A549 (cell line): ENCODE data around the gene RAET1E. TPM values are rescaled to one million over a fixed set of nuclear protein-coding genes. Genes with fewer than 3 reads are reported as not detected.

Experiments
- ATAC-seq, 2 experiments: fragments of 200-7000 bp in 1 of 2; fragments of >200 bp in 1 of 2; cut with Nextera tagmentation in 1 of 2; cut with Tn5 transposase in 1 of 2; 3 replicates each; pipeline versions ENCODE4 v1.8.0 to v1.9.1; 2018 to 2020; ENCODE audit warnings: mild to moderate bottlenecking in 1 of 2, moderate library complexity in 1 of 2
- CTCF ChIA-PET: fragments of 300-600 bp; sonication (Branson Sonifier 250); formaldehyde crosslinking; extraction: SDS; loops from one replicate; lab custom pipeline; 2021; ENCODE audit warnings: antibody characterized with exemption, inconsistent platforms; lab: Yijun Ruan, JAX
- POLR2A ChIA-PET: fragments of 350-600 bp; formaldehyde crosslinking; extraction: SDS; loops from one replicate; lab custom pipeline; 2021; ENCODE audit warnings: antibody characterized with exemption, inconsistent platforms; lab: Yijun Ruan, JAX
- DNase-seq, 2 experiments: peaks; one replicate each; pipeline versions ENCODE4 v3.0.0 to v3.0.0-alpha.2; 2011 to 2016; ENCODE audit warnings: low read depth in 1 of 2, low spot score in 1 of 2
- FAIRE-seq: peaks from 2 replicates; lab custom pipeline; 2011; peaks lifted over from hg19 to GRCh38; lab: Jason Lieb, UNC
- H3K27ac ChIP-seq, 2 experiments: fragments of >200 bp; sonication (Bioruptor Twin); formaldehyde crosslinking; 3 replicates each; pipeline ENCODE4 v1.5.1; 2016 to 2017
- H3K4me1 ChIP-seq: fragments of >200 bp; sonication (Bioruptor Twin); formaldehyde crosslinking; 3 replicates; pipeline ENCODE4 v1.6.1; 2016
- H3K4me2 ChIP-seq: fragments of >200 bp; sonication (Bioruptor Twin); formaldehyde crosslinking; 3 replicates; pipeline ENCODE4 v1.6.1; 2016
- H3K4me3 ChIP-seq: fragments of >200 bp; sonication (Bioruptor Twin); formaldehyde crosslinking; 3 replicates; pipeline ENCODE4 v1.5.1; 2016
- H3K9me3 ChIP-seq: fragments of >200 bp; sonication (Bioruptor Twin); formaldehyde crosslinking; 3 replicates; pipeline ENCODE4 v1.6.1; 2016
- BHLHE40 ChIP-seq: IDR thresholded peaks from 2 replicates; pipeline ENCODE4 v1.6.1; 2012; ENCODE audit warnings: low read depth, low read length, inconsistent platforms
- CEBPB ChIP-seq, 2 experiments: fragments of >200 bp in 1 of 2; sonication (Bioruptor Twin) in 1 of 2; formaldehyde crosslinking in 1 of 2; IDR thresholded peaks; 2 replicates each; pipeline ENCODE4 v1.6.1; 2012 to 2016
- E2F6 ChIP-seq: IDR thresholded peaks from 2 replicates; pipeline ENCODE4 v1.6.1; 2012; ENCODE audit warnings: low read depth, borderline replicate concordance
- EHF ChIP-seq: fragments of 250-450 bp; sonication (Bioruptor Pico); IDR thresholded peaks from 2 replicates; pipeline ENCODE4 v1.5.0; 2020; ENCODE audit warnings: mild to moderate bottlenecking
- FOSL2 ChIP-seq, 2 experiments: fragments of 450-650 bp in 1 of 2; fragments of >200 bp in 1 of 2; sonication (Bioruptor Twin) in 1 of 2; formaldehyde crosslinking; IDR thresholded peaks; 2 replicates each; pipeline versions ENCODE4 v1.5.0 to v1.6.1; 2016 to 2020; ENCODE audit warnings: mild to moderate bottlenecking in 1 of 2, moderate library complexity in 1 of 2
- HOXB5 ChIP-seq: fragments of 250-450 bp; sonication (Bioruptor Pico); IDR thresholded peaks from 2 replicates; pipeline ENCODE4 v1.5.0; 2020; ENCODE audit warnings: mild to moderate bottlenecking, moderate library complexity
- NPAS2 ChIP-seq: fragments of 250-450 bp; sonication (Bioruptor Pico); IDR thresholded peaks from 2 replicates; pipeline ENCODE4 v1.8.0; 2022; ENCODE audit warnings: mild to moderate bottlenecking, moderate library complexity, borderline replicate concordance
- NR3C1 ChIP-seq: fragments of >200 bp; sonication (Bioruptor Twin); formaldehyde crosslinking; IDR thresholded peaks from 3 replicates; pipeline ENCODE4 v1.6.1; 2017
- PHF8 ChIP-seq: fragments of 200-600 bp; sonication (generic); IDR thresholded peaks from 2 replicates; pipeline ENCODE4 v1.6.1; 2016; ENCODE audit warnings: low read depth, mild to moderate bottlenecking, antibody characterized with exemption, moderate library complexity, borderline replicate concordance
- POLR2A ChIP-seq: IDR thresholded peaks from 2 replicates; pipeline ENCODE4 v1.6.1; 2012; ENCODE audit warnings: mild to moderate bottlenecking, low read length
- RAD21 ChIP-seq, 2 experiments: fragments of >200 bp in 1 of 2; sonication (Bioruptor Twin) in 1 of 2; formaldehyde crosslinking in 1 of 2; IDR thresholded peaks in 1 of 2; conservative IDR thresholded peaks in 1 of 2; 2 replicates in 1 of 2; 3 replicates in 1 of 2; pipeline ENCODE4 v1.6.1; 2012 to 2018; ENCODE audit warnings: inconsistent platforms in 1 of 2
- SREBF2 ChIP-seq: fragments of 450-650 bp; IDR thresholded peaks from 2 replicates; pipeline ENCODE4 v1.6.1; 2014; ENCODE audit warnings: mild to moderate bottlenecking, moderate library complexity
- ZSCAN20 ChIP-seq: fragments of 250-450 bp; sonication (Bioruptor Pico); IDR thresholded peaks from 2 replicates; pipeline ENCODE4 v1.8.0; 2022; ENCODE audit warnings: mild to moderate bottlenecking, moderate library complexity
- WGBS: methylation state at CpG from one replicate; pipeline ENCODE4 v1.1.6; 2017; ENCODE audit errors: missing lambda C conversion rate; 5-methylcytosine and 5-hydroxymethylcytosine counted together
- polyA plus RNA-seq, 4 experiments: library from polyadenylated mRNA; depleted of rRNA in 3 of 4; stranded (reverse); fragments of >200 nt; fragmentation: RNase III in 1 of 4; extraction: RNeasy Plus Mini Kit Qiagen cat#74134 plus additional on column Dnase treatment in 1 of 4; gene quantifications; 2 replicates in 3 of 4; 3 replicates in 1 of 4; pipeline ENCODE4 v1.2.3, GENCODE V29; 2011 to 2017
- TF ChIP-seq, protein P1 (sequence below): fragments of 200-600 bp; sonication (generic); IDR thresholded peaks from 2 replicates; pipeline ENCODE4 v1.6.1; 2016; ENCODE audit warnings: antibody characterized with exemption, mild to moderate bottlenecking, moderate library complexity
- TF ChIP-seq, protein P2 (sequence below): fragments of 150-350 bp; IDR thresholded peaks from 2 replicates; pipeline ENCODE4 v1.6.1; 2014; ENCODE audit warnings: low read depth, mild to moderate bottlenecking, low read length
- TF ChIP-seq, protein P3 (sequence below): fragments of >200 bp; sonication (Bioruptor Twin); formaldehyde crosslinking; IDR thresholded peaks from 2 replicates; pipeline ENCODE4 v1.6.1; 2016

The RAET1E gene
- polyA plus RNA-seq, 2 of the 4 experiments (the other 2 are of a cell fraction): 2.8 to 4.5 TPM

GRCh38 chr6:149905911-149906371 lies 8.0 kb upstream of the RAET1E start:
- ATAC-seq: no peak
- 69% methylated on average over 6 of the region's 6 CpGs for WGBS
- ChIA-PET CTCF (interaction anchor here (0.9 to 3.6 kb wide), 7 partner anchors 9 to 111 kb away, joined by 3 to 13 read pairs (median 4); partner anchors contain the start of gene LRP11), POLR2A (no interaction called here)
- H3K4me1 ChIP-seq: no peaks in the 10 kb centered on the region
- peaks cover 7% of the 10 kb centered on the region; the same call in 1 of the 3 replicates for H3K9me3 ChIP-seq
- no peak for FAIRE-seq
- H3K27ac ChIP-seq: no peak overlapping the region
- no peak overlapping the region for H3K4me3 ChIP-seq
- TF ChIP-seq ZSCAN20 (CRISPR knock-in tag) (no peak), RAD21 (conservative IDR thresholded peaks at IDR 0.05 in 1 of 2, IDR thresholded peaks at IDR 0.05 in 1 of 2) (no peak), HOXB5 (CRISPR knock-in tag) (no peak)
- TF ChIP-seq, protein P1, sequence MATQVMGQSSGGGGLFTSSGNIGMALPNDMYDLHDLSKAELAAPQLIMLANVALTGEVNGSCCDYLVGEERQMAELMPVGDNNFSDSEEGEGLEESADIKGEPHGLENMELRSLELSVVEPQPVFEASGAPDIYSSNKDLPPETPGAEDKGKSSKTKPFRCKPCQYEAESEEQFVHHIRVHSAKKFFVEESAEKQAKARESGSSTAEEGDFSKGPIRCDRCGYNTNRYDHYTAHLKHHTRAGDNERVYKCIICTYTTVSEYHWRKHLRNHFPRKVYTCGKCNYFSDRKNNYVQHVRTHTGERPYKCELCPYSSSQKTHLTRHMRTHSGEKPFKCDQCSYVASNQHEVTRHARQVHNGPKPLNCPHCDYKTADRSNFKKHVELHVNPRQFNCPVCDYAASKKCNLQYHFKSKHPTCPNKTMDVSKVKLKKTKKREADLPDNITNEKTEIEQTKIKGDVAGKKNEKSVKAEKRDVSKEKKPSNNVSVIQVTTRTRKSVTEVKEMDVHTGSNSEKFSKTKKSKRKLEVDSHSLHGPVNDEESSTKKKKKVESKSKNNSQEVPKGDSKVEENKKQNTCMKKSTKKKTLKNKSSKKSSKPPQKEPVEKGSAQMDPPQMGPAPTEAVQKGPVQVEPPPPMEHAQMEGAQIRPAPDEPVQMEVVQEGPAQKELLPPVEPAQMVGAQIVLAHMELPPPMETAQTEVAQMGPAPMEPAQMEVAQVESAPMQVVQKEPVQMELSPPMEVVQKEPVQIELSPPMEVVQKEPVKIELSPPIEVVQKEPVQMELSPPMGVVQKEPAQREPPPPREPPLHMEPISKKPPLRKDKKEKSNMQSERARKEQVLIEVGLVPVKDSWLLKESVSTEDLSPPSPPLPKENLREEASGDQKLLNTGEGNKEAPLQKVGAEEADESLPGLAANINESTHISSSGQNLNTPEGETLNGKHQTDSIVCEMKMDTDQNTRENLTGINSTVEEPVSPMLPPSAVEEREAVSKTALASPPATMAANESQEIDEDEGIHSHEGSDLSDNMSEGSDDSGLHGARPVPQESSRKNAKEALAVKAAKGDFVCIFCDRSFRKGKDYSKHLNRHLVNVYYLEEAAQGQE: no peak
- no peak for DNase-seq
- no peak overlapping the region for H3K4me2 ChIP-seq

DNA sequence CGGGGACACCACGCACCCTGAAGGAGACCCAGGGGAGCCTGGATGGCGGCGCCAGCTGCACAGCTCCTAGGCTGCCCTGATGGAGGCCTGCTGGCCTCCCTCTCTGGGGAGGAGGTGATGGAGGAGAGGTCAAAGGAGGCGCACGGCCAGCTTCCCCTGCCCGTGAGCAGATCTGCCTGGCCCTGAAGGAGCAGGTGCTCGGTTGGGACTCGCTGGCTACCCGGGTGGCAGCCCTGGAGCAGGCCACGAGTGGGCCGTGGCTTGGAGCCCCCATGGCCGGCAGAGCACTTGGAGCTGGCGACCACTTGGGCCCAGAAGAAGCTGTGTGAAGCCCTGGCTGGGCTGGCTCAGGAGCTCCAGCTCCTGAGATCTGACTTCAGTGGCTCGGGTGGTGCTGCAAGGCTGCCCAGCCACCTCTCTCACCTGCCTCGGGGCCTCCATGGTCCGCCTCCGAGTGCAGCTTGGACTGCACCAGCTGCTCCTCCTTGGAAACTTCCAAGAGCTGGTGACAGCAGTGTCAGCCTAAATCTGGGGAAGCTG lies 7.5 kb upstream of the RAET1E start:
- CTCF ChIA-PET: interaction anchor here (1.1 to 3.6 kb wide), 7 partner anchors 9 to 111 kb away, joined by 3 to 13 read pairs (median 4); partner anchors contain the start of gene LRP11
- no peaks in the 10 kb centered on the region for H3K4me1 ChIP-seq
- H3K9me3 ChIP-seq: peaks cover 7% of the 10 kb centered on the region; the same call in 1 of the 3 replicates
- TF ChIP-seq NR3C1 (no peak), POLR2A (no peak), EHF (no peak), PHF8 (no peak), CEBPB (IDR thresholded peaks at IDR 0.05) (no peak), FOSL2 (IDR thresholded peaks at IDR 0.05) (no peak), FOSL2 (CRISPR knock-in tag; IDR thresholded peaks at IDR 0.05) (no peak)
- TF ChIP-seq, protein P2, sequence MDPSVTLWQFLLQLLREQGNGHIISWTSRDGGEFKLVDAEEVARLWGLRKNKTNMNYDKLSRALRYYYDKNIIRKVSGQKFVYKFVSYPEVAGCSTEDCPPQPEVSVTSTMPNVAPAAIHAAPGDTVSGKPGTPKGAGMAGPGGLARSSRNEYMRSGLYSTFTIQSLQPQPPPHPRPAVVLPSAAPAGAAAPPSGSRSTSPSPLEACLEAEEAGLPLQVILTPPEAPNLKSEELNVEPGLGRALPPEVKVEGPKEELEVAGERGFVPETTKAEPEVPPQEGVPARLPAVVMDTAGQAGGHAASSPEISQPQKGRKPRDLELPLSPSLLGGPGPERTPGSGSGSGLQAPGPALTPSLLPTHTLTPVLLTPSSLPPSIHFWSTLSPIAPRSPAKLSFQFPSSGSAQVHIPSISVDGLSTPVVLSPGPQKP: no peak
- TF ChIP-seq, protein P3, sequence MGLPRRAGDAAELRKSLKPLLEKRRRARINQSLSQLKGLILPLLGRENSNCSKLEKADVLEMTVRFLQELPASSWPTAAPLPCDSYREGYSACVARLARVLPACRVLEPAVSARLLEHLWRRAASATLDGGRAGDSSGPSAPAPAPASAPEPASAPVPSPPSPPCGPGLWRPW: no peak
- TF ChIP-seq, all 56 proteins: peak for 0
- no peak overlapping the region for H3K4me2 ChIP-seq
- no peak for ATAC-seq
- no peak for DNase-seq
- 92% methylated on average over 5 of the region's 18 CpGs for WGBS
- FAIRE-seq: no peak
- POLR2A ChIA-PET: no interaction called here
- H3K4me3 ChIP-seq: no peak overlapping the region
- H3K27ac ChIP-seq: no peak overlapping the region

DNA sequence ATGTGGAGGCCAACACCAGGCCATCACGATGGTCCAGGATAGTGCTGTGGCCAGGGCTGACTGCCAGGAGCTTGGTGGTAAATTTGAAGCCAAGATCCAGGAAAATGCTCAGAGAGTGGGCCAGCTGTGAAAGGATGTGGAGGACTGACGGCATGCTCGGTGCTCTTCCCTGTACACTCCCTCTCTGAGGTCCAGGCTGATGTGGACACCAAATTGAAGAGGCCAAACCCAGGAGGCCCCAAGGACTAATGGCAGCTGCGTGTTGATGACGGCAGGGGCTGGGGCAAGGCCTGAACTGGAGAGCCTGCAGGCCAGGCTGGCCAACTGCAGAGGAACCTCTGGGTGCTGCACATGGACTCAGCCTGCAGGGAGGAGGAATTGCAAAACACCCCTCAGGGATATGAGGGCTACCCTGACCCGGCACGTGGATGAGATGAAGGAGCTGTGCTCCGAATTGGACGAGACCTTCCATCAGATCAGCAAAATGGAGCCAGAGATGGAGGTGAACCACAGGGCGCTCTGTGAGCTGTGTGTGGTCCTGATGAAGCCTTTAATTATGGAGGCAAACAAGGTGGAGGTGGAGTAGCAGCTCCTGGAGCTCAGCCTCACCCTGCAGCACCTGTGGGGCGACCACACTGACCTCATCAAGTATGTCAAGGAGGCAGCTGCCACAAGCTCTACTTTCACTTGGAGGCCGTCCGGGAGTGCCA lies 6.9 kb upstream of the RAET1E start:
- ATAC-seq: no peak
- 84% methylated on average over 10 of the region's 13 CpGs for WGBS
- Histone ChIP-seq H3K4me1 (no peaks in the 10 kb centered on the region), H3K9me3 (peaks cover 7% of the 10 kb centered on the region; the same call in 1 of the 3 replicates), H3K4me3 (no peak overlapping the region), H3K4me2 (no peak overlapping the region), H3K27ac (no peak overlapping the region)
- ChIA-PET POLR2A (no interaction called here), CTCF (interaction anchor here (1.1 to 3.6 kb wide), 7 partner anchors 8 to 112 kb away, joined by 3 to 13 read pairs (median 4); partner anchors contain the start of gene LRP11)
- FAIRE-seq: no peak
- TF ChIP-seq SREBF2 (no peak), POLR2A (no peak), E2F6 (no peak), BHLHE40 (no peak), NR3C1 (no peak), NPAS2 (no peak)
- no peak for DNase-seq
